Right lobe of liver (tissue), 4 donors: Measurements from ENCODE around the gene SUMO4.

Experiments
- CTCF ChIP-seq, 4 donors: fragments of 200-600 bp in 3 of 4; fragments of 450-650 bp in 1 of 4; IDR thresholded peaks; one replicate each; pipeline versions ENCODE4 v1.5.1 to v1.8.0; 2016 to 2022; ENCODE audit warnings: antibody characterized with exemption in 4 of 4, mild to moderate bottlenecking in 2 of 4
- POLR2A ChIP-seq: fragments of 450-650 bp; IDR thresholded peaks from one replicate; pipeline ENCODE4 v1.6.1; 2017; ENCODE audit warnings: antibody characterized with exemption, mild to moderate bottlenecking
- donor health status: DM: no; HTN: no; CAD: no.
- donor health status: DM: no; HTN: no; CAD: no.
- donor health status: DM: no; HTN: yes; CAD: no.

GRCh38 chr6:149359440-149359839 lies 40.6 kb upstream of the SUMO4 start:
- TF ChIP-seq CTCF (IDR thresholded peaks at IDR 0.05): no peak
- no peak for TF ChIP-seq POLR2A
